GM18870 (cell line): Measurements from ENCODE around the gene RHOB.
A peak's percentile ranks its signal among the peaks of the same experiment; 100 is the strongest.
"Not testable (repeated sequence)": the region's sequence is repeated elsewhere in the genome, so short reads cannot be mapped to it uniquely, and the experiment has no call there.

Experiments used
- ATAC-seq: cut with Tn5 transposase; IDR thresholded peaks from one replicate; pipeline ENCODE4 v1.9.1; 2021; ENCODE audit warnings: moderate library complexity; ENCODE audit not compliant: unreplicated experiment

The RHOB gene

GRCh38 chr2:20446917-20447436 lies at the start of gene RHOB:
TSS of gene RHOB (plus strand) at chr2:20447074. CDS start at chr2:20447466, 392 bp downstream.
- ATAC-seq = peak; percentile 98

DNA sequence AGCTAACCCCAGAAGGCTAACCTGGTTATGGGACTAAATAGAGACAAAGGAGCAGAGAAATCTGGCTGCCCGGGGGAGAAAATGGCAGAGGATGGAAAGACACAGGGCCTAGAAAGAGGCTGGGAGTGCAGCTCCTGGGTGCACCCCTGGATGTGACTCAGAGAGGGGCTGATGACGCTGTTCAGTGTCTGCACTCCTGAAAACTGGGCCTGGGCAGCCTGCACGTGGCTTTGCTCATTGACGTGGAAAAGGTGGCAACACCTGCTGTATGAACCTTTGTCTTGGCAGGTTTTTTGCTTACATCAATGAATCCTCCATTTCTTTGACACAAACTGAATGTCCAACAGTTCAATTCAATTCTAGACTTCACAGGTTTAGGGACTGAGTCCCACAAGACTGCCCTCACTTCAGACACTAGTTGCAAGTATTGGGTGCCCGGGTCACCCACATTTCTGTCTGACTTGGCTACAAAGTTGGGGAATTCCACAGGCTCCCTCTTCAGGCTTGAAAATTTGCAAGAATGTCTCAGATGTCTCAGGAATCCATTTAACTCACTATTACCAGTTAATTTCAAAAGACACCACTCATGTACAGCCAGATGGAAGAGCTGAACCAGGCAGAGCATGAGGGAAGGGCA lies 48.9 kb upstream of the RHOB start:
- no peak for ATAC-seq

DNA sequence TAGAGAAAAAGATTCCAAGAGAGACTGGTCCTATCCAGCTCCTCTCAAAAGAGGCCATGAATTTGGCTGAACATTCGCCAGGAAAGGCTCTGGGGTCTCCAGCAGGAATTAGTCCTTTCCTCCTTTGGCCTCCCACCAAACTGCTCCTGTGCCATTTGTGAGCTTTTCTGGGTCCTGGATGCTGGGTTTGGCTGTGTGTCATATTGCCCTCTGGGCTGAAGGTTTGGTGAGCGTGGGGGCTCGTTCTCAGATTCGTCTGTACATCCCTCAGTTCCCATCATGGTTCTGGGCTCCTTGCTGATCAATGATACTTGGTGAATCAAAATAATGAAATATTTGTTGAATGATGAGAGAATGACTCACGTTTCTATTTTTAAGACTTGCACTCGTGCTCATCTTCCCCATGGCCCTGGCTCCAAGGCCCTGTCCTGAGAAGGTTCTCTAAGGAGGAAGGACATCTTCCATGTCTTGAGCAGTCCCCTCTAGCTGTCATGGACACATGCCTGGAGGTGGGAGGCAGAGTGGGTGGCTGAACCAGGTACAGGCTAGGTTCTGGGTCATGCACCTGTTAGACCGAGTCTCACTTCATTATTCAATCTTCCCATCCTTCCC lies 47.8 kb upstream of the RHOB start:
- ATAC-seq = no peak

DNA sequence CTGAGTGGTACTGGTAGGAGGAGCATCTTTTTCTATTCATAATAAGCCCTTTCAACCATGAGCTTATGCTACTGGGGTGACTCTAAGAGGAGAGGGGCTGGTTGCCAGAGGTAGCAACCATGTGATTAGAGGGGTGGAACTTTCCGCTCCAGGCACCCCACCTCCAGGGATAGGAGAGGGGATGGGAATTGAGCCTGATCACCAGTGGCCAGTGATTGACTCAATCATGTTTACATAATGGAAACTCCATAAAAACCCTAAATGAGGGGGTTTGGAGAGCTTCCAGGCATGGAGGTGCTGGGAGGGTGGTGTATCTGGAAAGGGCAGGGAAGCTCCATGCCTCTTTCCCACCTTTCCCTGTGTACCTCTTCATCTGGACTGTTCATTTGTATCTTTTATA lies 46.6 kb upstream of the RHOB start:
- ATAC-seq = no peak

DNA sequence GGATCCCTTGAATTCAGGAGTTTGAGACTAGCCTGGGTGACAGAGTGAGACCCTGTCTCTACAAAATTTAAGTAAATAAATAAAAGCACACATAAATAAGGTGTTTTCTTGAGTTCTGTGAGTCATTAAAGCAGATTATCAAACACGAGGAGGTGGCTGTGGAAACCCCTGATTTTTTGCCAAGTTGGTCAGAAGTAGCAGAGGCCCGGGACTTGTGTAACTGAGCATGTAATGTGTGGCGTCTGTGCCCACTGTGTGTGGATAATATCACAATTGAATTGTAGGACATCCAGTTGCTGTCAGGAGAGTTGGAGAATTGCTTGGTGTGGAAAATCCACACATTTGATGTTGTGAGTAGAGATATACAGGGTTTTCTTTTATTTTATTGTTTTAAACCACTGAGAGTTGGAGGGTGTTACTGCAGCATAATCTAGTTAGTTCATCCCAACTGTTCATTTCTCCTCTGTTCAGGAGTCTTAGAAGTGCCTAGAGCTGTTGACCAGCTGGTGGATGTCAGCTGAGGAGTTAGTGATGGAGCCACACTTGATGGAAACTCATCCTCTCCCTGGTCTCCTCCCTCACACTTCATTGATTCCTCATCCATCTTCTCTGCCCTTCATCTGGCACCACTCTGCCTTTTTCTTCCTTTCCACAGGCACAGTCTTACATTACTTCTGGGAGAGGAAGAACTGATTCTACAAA lies 45.9 kb upstream of the RHOB start:
- ATAC-seq = no peak

GRCh38 chr2:20401489-20401835 lies 45.4 kb upstream of the RHOB start:
- no peak for ATAC-seq

DNA sequence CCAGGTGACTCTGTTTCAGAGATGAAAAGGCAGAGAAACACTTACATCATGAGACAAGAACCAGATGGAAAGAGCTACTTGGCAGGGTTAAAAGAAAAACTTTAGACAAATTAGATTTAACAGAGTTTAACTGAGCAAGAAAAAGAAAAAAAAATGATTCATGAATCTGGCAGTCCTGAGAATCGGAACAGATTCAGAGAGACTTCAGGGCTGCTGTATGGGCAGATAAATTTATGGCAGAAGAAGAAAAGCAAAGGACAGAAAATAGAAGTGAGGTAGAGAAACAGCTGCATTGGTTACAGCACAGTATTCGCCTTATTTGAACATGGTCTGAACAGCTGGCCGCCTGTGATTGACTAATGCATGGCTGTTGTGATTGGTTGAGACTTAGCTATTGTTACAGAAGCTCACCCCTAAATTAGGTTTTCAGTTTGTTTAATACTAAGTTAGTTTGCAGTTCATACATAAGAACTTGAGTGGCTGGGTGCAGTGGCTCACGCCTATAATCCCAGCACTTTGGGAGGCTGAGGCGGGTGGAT lies 43.0 kb upstream of the RHOB start:
- no peak for ATAC-seq

DNA sequence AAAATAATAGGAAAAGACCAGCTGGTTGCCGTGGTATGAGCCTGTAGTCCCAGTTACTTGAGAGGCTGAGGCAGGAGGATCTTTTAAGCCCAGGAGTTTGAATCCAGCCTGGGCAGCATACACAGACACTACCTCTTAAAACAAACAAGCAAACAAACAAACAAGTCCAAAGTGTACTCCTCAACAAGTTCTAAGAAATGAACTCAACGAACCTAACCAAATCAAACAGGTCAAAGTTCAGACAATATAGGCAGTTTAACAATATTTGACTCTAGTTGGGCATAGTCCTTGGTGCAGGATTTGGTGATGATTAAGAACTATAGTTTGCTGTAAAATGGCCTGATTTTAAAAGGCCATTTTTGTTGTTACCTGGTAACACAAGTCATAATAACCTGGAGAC lies 41.9 kb upstream of the RHOB start:
- no peak for ATAC-seq

- ATAC-seq = no peak
Measured at GRCh38 chr2:20409039-20409438, 37.8 kb upstream of the RHOB start.

- no peak for ATAC-seq
Measured at GRCh38 chr2:20410556-20411277, 36.2 kb upstream of the RHOB start.

GRCh38 chr2:20411361-20411894 lies 35.4 kb upstream of the RHOB start:
- ATAC-seq = peak; percentile 100

- ATAC-seq = no peak
Measured at GRCh38 chr2:20414806-20415205, 32.1 kb upstream of the RHOB start.

DNA sequence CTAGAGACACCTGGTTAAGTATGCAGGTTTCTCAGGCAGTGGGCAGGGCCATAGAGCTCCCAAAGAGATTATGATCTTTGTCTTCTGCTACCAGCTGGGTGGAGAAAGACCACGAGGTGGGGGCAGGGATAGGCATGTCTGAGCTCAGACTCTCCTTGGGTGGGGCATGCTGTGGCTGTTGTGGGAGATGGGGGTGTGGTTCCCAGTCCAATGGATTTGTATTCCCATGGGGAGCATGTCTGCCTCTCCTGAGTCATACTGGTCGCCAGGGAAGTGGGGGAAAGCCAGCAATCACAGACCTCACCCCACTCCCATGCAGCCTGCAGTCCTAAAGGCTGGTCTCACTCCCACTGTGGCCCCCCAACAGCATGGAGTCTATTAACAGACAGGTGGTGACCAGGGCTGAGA lies 31.4 kb upstream of the RHOB start:
- ATAC-seq = no peak

DNA sequence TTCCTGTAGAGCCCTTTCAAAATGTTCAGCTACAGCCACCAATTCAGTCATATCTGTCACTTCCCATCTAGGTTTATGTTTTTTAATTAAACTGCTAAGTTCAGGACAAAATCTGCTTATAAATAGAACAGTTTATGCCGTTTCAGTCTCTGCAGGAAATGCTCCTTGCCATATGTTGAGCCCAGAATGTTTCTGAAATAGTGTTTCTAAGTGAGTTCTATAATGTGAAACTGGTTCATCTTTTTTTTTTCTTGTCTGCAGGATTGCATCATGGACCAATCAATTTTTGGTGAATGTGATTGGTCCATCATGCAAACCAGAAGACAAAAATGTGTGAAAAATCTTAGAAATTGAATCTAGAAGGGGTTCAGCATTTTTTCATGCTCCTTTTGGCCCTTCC lies 30.2 kb upstream of the RHOB start:
- ATAC-seq = no peak

DNA sequence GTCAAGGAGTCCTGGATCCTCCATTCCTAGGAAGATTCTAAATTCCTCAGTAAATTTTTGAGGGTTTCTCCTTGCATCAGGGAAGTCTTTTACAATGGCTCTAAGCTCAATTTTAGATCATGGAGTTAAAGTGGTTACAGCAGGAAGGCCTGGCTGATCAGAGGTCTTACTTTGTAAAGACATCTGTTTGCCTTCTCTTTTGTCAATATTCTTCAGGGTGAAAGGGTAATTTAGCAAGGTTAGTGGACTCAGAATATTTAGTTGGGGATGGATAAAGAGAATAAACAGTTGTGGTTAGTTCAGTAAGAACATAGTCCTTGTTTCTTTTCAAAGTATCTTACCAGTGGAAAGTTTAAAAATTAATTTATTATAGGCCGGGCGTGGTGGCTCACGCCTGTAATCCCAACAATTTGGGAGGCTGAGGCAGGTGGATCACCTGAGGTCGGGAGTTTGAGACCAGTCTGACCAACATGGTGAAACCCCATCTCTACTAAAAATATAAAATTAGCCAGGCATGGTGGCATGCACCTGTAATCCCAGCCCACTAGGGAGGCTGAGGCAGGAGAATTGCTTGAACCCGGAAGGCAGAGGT lies 29.5 kb upstream of the RHOB start:
- ATAC-seq = not testable (repeated sequence)

- ATAC-seq = no peak
Measured at GRCh38 chr2:20418519-20418918, 28.4 kb upstream of the RHOB start.

- ATAC-seq = no peak
Measured at GRCh38 chr2:20419007-20419576, 27.8 kb upstream of the RHOB start.

DNA sequence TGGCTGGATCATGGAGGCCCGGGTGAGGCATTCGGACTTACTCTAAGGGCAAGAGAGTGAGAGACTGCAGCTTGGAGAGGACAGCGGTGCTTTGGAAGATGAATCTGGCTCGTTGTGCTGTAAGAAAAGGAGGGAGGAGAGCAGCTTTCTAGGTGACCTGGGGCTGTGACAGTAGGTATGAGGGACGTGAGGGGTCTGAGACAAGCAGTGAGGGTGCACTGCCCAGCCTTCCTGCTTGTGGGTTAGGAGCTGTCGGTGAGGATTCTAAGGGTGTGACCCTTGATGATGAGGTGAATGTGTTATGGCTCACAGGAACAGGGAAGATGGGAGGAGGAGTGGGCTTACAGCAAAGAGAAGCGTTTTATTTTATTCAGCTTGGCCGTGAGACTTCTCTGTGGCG lies 27.1 kb upstream of the RHOB start:
- ATAC-seq = no peak

GRCh38 chr2:20421336-20421987 lies 25.4 kb upstream of the RHOB start:
- no peak for ATAC-seq

DNA sequence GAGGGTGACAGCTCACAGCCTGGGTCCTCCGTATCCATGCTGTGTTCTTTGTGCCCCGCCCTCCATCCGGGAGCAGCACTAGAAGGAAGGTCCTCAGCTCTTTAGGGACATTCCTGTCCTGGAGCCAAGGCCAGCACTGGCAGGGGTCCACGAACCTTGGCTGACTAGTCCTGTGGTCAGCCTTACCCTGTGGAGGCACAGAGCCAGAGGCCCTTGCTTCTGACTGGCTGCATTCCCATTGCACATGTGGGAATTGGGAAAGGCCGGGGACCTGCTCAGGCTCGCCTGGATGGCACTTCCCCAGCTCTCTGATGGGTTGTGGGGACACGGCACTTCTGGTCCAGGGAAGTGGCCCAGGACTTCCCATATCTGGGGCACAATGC lies 24.9 kb upstream of the RHOB start:
- ATAC-seq = no peak
